GM21717 (cell line): ENCODE results near the gene PROX2.

Source experiments
- ATAC-seq: cut with Tn5 transposase; IDR thresholded peaks from one replicate; pipeline ENCODE4 v1.9.1; 2021; ENCODE audit warnings: mild to moderate bottlenecking, moderate library complexity; ENCODE audit not compliant: unreplicated experiment

Gene PROX2

GRCh38 chr14:74910556-74910955, 34.6 kb upstream of the PROX2 start:
- ATAC-seq = no peak

DNA sequence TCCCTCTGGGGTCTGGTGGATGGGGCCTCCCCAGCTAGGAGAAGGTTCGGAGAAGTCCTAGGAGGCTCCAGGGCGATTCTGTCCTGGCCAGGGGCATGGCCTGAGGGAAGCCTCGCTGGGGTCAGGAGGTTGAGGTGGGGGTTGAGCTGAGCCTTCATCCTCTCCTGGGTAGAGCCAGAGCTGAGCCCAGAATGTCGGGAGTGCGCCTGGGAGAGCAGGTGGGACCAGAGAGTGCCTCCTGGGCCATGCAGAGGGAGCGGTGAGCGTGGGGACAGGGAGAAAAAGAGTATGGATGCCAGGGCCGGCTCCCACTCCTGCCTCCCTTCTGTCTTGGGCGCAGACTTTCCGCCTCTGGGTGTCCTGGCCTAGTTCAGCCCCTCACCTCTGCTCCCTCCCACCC, 34.0 kb upstream of the PROX2 start:
- ATAC-seq = no peak

DNA sequence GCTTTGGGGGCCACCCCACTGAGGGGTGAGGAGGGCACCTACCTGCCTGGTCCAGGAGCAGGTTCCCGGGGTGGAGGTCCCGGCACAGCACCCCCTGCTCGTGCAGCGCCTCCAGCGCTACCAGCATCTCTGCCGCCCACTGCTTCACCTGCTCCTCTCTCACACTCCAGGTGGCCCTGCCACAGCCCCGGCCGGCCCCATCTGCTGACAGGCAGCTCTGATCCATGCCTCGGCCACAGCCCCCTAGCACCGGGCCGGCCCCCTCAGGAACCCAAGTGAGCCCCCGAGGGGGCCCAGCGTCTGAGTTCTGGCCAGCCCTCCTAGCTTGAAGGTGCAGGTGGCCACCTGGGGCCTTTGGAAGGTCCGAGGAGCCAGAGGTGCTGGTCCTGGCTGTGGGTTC, 33.6 kb upstream of the PROX2 start:
- ATAC-seq = no peak

DNA sequence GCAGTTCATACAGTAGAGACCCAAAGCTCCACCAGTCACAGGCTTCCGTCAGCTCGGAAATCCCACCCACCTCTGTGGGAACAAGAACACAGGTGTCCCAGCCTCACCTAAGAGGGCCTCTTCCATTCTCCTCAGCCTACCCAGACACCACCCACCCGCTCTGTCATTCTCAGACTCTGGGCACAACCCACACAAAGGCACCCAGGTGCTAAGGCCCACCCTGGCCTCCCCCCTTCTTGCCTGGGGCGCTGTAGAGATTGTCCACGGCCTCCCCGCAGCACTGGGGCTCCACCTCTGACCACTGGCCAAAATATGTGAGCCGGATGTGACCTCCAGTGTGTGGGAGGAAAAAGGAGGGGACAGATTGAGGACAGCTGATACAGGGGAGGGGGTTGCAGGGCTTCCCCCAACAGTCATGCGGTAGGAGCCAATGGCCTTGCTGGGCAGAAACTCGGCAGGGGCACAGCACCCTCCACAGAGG, 33.0 kb upstream of the PROX2 start:
- ATAC-seq = no peak

- no peak for ATAC-seq
These were observed 31.8 kb upstream of the PROX2 start for GRCh38 chr14:74907744-74908143.

DNA sequence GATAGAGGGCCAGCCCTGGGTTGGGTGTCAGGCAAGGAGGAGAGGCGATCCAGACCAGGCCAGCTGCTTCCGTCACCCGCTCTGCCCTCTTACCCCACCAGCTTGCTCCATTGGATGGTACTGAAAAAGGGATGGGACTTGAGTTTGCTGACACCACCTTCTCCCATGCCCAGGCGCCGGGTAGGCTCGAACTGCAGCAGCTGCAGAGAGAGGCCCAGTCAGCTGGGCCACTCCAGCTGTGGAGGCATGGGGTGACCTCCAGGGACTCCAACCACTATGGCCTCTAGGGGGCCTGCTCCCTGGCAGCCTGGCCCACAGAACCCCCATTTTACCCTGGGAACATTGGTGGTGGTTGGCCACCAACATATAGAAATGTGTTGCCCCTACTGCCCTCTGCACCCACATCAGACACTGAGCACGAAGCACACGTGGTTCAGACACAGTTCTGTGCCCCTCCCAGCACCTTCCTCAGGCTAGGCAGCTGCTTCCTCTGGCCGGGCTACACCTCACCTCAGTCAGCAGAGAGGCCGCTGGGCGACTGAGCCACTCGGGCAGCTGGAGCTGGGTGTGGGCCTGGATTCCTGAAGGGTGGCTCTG, 31.1 kb upstream of the PROX2 start:
- no peak for ATAC-seq

GRCh38 chr14:74905595-74906142, 29.7 kb upstream of the PROX2 start:
- ATAC-seq = no peak

- ATAC-seq = no peak
These were observed 28.9 kb upstream of the PROX2 start for GRCh38 chr14:74904635-74905503.

GRCh38 chr14:74902941-74903705, 27.2 kb upstream of the PROX2 start:
- ATAC-seq = no peak

- no peak for ATAC-seq
These were observed 22.7 kb upstream of the PROX2 start for GRCh38 chr14:74898694-74899093.

DNA sequence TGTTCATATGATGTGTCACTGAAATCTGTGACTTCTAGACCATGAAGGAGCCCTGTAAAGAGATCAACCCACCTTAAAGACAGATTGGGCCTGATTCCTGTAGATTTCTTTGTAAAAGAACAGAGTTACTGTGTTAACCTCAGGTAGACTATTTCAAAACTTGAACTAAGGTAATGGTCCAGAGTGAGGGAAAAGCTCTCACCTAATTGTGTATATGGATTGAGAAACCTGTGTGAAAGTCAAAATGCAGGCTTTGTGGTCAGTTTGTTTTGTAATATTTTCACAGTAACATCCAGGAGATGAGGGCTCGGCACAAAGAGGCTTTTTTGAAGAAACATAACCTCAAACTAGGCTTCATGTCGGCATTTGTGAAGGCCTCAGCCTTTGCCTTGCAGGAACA, 22.1 kb upstream of the PROX2 start:
- no peak for ATAC-seq

DNA sequence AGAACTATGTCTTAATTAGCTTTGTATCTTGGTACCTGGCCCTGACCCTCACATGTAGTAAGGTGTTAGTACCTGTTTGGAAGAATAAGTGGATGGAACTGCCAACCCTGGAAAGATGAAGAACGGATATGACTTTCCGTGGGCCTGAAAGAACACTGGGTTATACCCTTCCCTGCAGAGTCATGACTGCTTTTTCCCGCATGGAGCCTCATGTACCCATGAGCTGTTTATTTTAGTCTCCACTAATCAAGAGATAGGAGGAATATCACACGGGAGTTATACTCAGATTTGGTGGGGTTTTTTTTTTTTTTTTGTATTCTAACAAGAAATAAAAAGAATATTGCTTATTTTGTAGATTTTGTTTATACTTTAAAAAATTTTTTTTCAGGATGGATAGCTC, 21.7 kb upstream of the PROX2 start:
- ATAC-seq = no peak

DNA sequence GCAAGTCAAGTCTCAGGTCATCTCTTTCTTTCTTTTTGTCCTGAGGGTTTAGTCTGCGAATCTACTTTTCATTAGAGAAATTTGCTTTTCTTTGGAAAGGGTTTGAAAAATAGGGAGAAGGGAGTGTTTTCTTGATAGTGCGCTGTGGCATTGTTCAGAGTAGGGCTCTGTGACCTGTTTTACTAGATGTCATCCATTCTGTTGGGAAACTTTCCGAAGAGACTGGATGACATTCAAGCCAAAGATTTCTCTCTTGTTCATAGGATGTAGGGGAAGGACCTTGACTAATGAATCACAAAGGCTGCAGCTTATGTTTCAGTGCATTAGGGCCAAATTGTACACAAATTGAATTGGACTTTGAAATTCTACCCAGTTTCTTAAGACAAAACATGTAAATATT, 20.5 kb upstream of the PROX2 start:
- ATAC-seq = no peak

DNA sequence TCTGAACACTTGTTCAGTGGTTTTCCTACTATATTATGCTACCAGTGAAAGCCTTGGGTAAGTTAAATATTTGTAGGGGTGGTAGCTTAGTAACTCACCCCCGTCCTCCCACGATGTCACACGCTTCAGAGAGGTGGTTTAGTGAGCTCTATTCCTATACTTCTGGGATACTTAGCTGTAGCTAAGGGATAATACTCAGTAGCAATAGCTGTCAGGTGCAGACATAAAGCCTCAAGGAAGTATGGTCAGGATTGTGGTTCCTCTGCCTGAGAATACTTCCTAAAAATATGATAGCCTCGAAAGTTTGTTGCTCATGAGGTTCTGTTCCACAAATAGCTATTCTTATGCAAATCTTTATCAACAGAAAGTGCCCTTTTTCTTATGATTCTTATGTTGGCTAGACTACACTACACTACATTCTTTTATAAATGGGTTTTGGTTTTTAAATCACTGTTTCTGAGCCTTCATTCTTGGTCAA, 17.7 kb upstream of the PROX2 start:
- no peak for ATAC-seq

- ATAC-seq = no peak
These were observed 16.8 kb upstream of the PROX2 start for GRCh38 chr14:74892745-74893144.

GRCh38 chr14:74891870-74892269, 15.9 kb upstream of the PROX2 start:
- no peak for ATAC-seq

- no peak for ATAC-seq
These were observed 14.3 kb upstream of the PROX2 start for GRCh38 chr14:74890262-74890661.

- no peak for ATAC-seq
These were observed 12.5 kb upstream of the PROX2 start for GRCh38 chr14:74888164-74889158.

DNA sequence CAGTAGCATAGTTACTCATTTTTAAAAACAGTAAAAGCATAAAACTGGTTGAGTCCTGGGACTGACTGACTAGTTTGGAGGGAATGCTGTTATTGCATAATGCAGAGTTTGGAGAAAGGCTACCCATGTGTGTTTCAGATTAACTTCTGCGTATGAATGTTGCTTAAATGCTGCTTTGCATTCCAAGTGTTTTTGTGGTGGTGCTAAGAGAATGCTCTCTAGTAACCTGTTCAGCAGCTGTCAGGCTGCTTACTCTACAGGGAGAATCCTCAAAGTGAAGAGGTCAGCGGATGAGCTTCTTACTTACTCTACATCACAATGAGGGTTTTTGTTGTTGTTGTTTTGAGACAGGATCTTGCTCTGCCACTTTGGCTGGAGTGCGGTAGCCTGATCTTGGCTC, 10.1 kb upstream of the PROX2 start:
- ATAC-seq = no peak
